GM18507 (cell line): Measurements from ENCODE around the gene PDE4D.

Experiments
- DNase-seq: peaks from one replicate; pipeline ENCODE4 v3.0.0; 2011; ENCODE audit warnings: low read depth; ENCODE audit not compliant: insufficient read length; ENCODE audit errors: extremely low spot score
- FAIRE-seq: peaks from 2 replicates; lab custom pipeline; 2011; peaks lifted over from hg19 to GRCh38; lab: Jason Lieb, UNC

The PDE4D gene

GRCh38 chr5:59893429-59894227, at the start of gene PDE4D:
Gene PDE4D, minus strand, starts transcription at chr5:59893726.
- DNase-seq (no peak), FAIRE-seq (no peak)

GRCh38 chr5:59937633-59938032, 44.1 kb upstream of the PDE4D start:
- FAIRE-seq (no peak), DNase-seq (no peak)

- no peak for FAIRE-seq
- DNase-seq = no peak
Observed at GRCh38 chr5:59923465-59923864, 29.9 kb upstream of the PDE4D start.

- no peak for DNase-seq
- FAIRE-seq = no peak
Observed at GRCh38 chr5:59922220-59922619, 28.7 kb upstream of the PDE4D start.

- FAIRE-seq (no peak), DNase-seq (no peak)
Observed at GRCh38 chr5:59921816-59922215, 28.3 kb upstream of the PDE4D start.

GRCh38 chr5:59919484-59919883, 26.0 kb upstream of the PDE4D start:
- no peak for FAIRE-seq
- no peak for DNase-seq

GRCh38 chr5:59917121-59917520, 23.6 kb upstream of the PDE4D start:
- FAIRE-seq (no peak), DNase-seq (no peak)

GRCh38 chr5:59905188-59905587, 11.7 kb upstream of the PDE4D start:
- FAIRE-seq = no peak
- DNase-seq = no peak

- FAIRE-seq (no peak), DNase-seq (no peak)
Observed at GRCh38 chr5:59897075-59897474, 3.5 kb upstream of the PDE4D start.

- FAIRE-seq (no peak), DNase-seq (no peak)
Observed at GRCh38 chr5:59891962-59892643, 1.4 kb downstream of the PDE4D start.

- DNase-seq (no peak), FAIRE-seq (no peak)
Observed at GRCh38 chr5:59887274-59887673, 6.3 kb downstream of the PDE4D start.

- no peak for FAIRE-seq
- DNase-seq = no peak
Observed at GRCh38 chr5:59874675-59875074, 18.9 kb downstream of the PDE4D start.

GRCh38 chr5:59873113-59873512, 20.4 kb downstream of the PDE4D start:
- FAIRE-seq (no peak), DNase-seq (no peak)

GRCh38 chr5:59866661-59867060, 26.9 kb downstream of the PDE4D start:
- FAIRE-seq (no peak), DNase-seq (no peak)

GRCh38 chr5:59864718-59865117, 28.8 kb downstream of the PDE4D start:
- FAIRE-seq (no peak), DNase-seq (no peak)

- FAIRE-seq = no peak
- no peak for DNase-seq
Observed at GRCh38 chr5:59863777-59864176, 29.7 kb downstream of the PDE4D start.

- no peak for DNase-seq
- no peak for FAIRE-seq
Observed at GRCh38 chr5:59856358-59856757, 37.2 kb downstream of the PDE4D start.

- no peak for DNase-seq
- no peak for FAIRE-seq
Observed at GRCh38 chr5:59850766-59851165, 42.8 kb downstream of the PDE4D start.

- no peak for DNase-seq
- FAIRE-seq = no peak
Observed at GRCh38 chr5:59847586-59847985, 45.9 kb downstream of the PDE4D start.

- no peak for FAIRE-seq
Observed at GRCh38 chr5:59845730-59846129, 47.8 kb downstream of the PDE4D start.

More at GRCh38 chr5:59845730-59846129, 47.8 kb downstream of the PDE4D start:
- no peak for DNase-seq
